Keratinocyte (primary cell): ENCODE measurements around the gene ROMO1. TPM values are rescaled to one million over a fixed set of nuclear protein-coding genes. Genes with fewer than 3 reads are reported as not detected.

ENCODE experiments used
- DNase-seq: peaks from one replicate; pipeline ENCODE4 v3.0.0-alpha.2; 2011; ENCODE audit warnings: low read depth, missing footprints, low spot score
- FAIRE-seq: peaks from 2 replicates; lab custom pipeline; 2011; peaks lifted over from hg19 to GRCh38; lab: Jason Lieb, UNC
- H2AFZ ChIP-seq: 2 replicates; pipeline ENCODE4 v1.6.0; 2012; ENCODE audit warnings: low read length, control low read depth, inconsistent platforms; ENCODE audit not compliant: control insufficient read depth
- H3K27ac ChIP-seq: 2 replicates; pipeline ENCODE4 v1.5.1; 2011; ENCODE audit warnings: low read length; ENCODE audit not compliant: control insufficient read depth, insufficient read depth
- H3K27me3 ChIP-seq: 3 replicates; pipeline ENCODE4 v1.6.0; 2011; ENCODE audit warnings: low read length; ENCODE audit not compliant: control insufficient read depth, insufficient read depth; ENCODE audit errors: extremely low read depth
- H3K36me3 ChIP-seq, 2 experiments: 2 replicates in 1 of 2; 3 replicates in 1 of 2; pipeline ENCODE4 v1.5.1; 2011; ENCODE audit warnings: low read length in 2 of 2, mild to moderate bottlenecking in 1 of 2; ENCODE audit not compliant: control insufficient read depth in 2 of 2, insufficient read depth in 2 of 2; ENCODE audit errors: extremely low read depth in 1 of 2
- H3K4me1 ChIP-seq: 3 replicates; pipeline ENCODE4 v1.5.1; 2011; ENCODE audit warnings: low read length; ENCODE audit not compliant: control insufficient read depth, insufficient read depth; ENCODE audit errors: extremely low read depth
- H3K4me2 ChIP-seq: 3 replicates; pipeline ENCODE4 v1.6.0; 2011; ENCODE audit warnings: low read depth, low read length; ENCODE audit not compliant: control insufficient read depth, insufficient read depth; ENCODE audit errors: extremely low read depth
- H3K4me3 ChIP-seq, 3 experiments: fragments of 200-600 bp in 1 of 3; sonication (generic) in 1 of 3; 2 replicates in 2 of 3; 3 replicates in 1 of 3; pipeline ENCODE4 v1.5.1; 2011 to 2016; ENCODE audit warnings: low read length in 3 of 3, mild to moderate bottlenecking in 3 of 3, control low read depth in 2 of 3, inconsistent platforms in 1 of 3, low read depth in 1 of 3, mixed read lengths in 1 of 3, mixed run types in 1 of 3, moderate library complexity in 1 of 3; ENCODE audit not compliant: control insufficient read depth in 2 of 3, insufficient read depth in 2 of 3; ENCODE audit errors: extremely low read depth in 1 of 3
- H3K79me2 ChIP-seq: 2 replicates; pipeline ENCODE4 v1.6.0; 2012; ENCODE audit warnings: low read length; ENCODE audit not compliant: control insufficient read depth, insufficient read depth
- H3K9ac ChIP-seq: 3 replicates; pipeline ENCODE4 v1.6.0; 2011; ENCODE audit warnings: low read length; ENCODE audit not compliant: control insufficient read depth, insufficient read depth; ENCODE audit errors: extremely low read depth
- H3K9me1 ChIP-seq: 3 replicates; pipeline ENCODE4 v1.6.0; 2011; ENCODE audit warnings: low read length; ENCODE audit not compliant: control insufficient read depth, insufficient read depth; ENCODE audit errors: extremely low read depth
- H3K9me3 ChIP-seq: 2 replicates; pipeline ENCODE4 v1.5.1; 2012; ENCODE audit warnings: low read depth, low read length; ENCODE audit not compliant: control insufficient read depth
- H4K20me1 ChIP-seq: 3 replicates; pipeline ENCODE4 v1.6.0; 2011; ENCODE audit warnings: low read length; ENCODE audit not compliant: control insufficient read depth, insufficient read depth; ENCODE audit errors: extremely low read depth
- EZH2 ChIP-seq: IDR thresholded peaks from one replicate; pipeline ENCODE4 v1.6.1; 2012; ENCODE audit warnings: inconsistent platforms, mild to moderate bottlenecking, low read length, moderate library complexity
- dilution Hi-C: fragments of 300-500 bp; cut with MboI; formaldehyde crosslinking; loops from one replicate; pipeline ENCODE4 v1.7.0; 2020; ENCODE audit warnings: low sequenced_read_pairs; ENCODE audit not compliant: extremely low pct_ligation_motif_present
- polyA plus RNA-seq, 5 experiments: library from polyadenylated mRNA; depleted of rRNA in 3 of 5; stranded (reverse) in 3 of 5; stranded (forward) in 1 of 5; unstranded in 1 of 5; fragments of >200 nt; gene quantifications; 1 replicate in 1 of 5; 2 replicates in 3 of 5; 3 replicates in 1 of 5; pipeline versions ENCODE4 v1.2.1 to v1.2.3, GENCODE V29; 2011 to 2012; ENCODE audit warnings: missing spikeins in 2 of 5, low read depth in 1 of 5, low replicate concordance in 1 of 5
- TF ChIP-seq, protein P1 (sequence below), 3 experiments: IDR thresholded peaks in 1 of 3; conservative IDR thresholded peaks in 1 of 3; optimal IDR thresholded peaks in 1 of 3; 2 replicates in 2 of 3; 3 replicates in 1 of 3; pipeline versions ENCODE3 to v1.5.1; 2011; ENCODE audit warnings: low read length in 3 of 3, mild to moderate bottlenecking in 3 of 3, moderate library complexity in 2 of 3, control low read depth in 1 of 3, inconsistent platforms in 1 of 3; ENCODE audit not compliant: insufficient read depth in 2 of 3; ENCODE audit errors: extremely low read depth in 1 of 3

Gene ROMO1
- polyA plus RNA-seq, 1 donor (not counting 4 experiments of a cell fraction or from before 2014, with no cell fraction given) = 195 TPM

DNA sequence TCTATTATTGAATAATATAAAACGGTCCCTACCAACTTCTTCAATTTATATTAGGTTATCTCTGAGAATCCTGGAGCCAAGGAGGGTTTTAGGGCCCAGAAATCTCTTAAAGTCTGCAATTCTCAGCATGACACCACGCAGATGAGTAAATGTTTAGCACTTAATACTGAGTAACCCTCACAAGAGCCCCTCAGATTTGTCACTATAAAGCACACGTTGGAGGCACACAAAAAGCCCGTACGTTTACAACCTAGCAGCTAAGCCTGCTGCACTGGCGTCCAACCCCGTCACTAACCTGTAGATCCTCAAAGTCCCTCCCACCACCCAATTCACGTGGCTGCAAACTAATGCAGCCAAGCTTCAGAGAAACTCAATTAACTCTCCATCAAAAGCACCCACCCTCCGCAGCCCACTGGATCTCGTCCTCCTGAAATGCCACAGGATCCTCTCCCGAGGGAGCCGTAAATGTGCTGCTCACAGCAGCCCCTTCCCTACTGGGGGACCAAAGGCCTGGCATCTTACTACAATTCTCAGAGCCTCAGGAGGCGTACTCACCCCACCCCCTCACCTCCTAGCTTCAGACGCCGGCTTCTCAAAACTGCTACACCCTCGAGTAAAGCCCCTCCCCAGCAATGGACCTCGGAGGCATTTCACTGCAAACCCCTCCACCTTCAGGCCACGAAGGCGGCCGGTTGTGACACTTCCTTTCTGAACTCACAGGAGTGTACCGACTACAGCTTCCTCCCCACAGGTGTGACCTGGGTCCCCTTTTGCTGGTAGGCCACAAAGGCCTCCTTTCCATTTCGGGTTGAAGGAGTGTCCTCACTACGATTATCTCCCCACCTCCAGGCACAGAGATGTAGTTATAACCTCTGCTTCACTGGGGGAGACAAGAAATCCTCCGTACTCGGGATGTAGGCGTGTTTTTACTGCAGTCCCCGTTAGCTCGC, 35.4 kb upstream of the ROMO1 start:
- H2AFZ ChIP-seq = peak overlapping the region; percentile 76
- FAIRE-seq (no peak), DNase-seq (no peak)
- H3K9ac ChIP-seq = peak overlapping the region; percentile 96
- H3K27me3 ChIP-seq = no peaks in the 10 kb centered on the region
- dilution Hi-C loops = no loop called here
- peaks cover 26% of the 10 kb centered on the region for H4K20me1 ChIP-seq
- H3K9me3 ChIP-seq = no peaks in the 10 kb centered on the region
- H3K36me3 ChIP-seq = no peaks in the 10 kb centered on the region
- H3K4me2 ChIP-seq = peak overlapping the region; percentile 99
- H3K4me1 ChIP-seq = peaks cover 36% of the 10 kb centered on the region
- peaks cover 60% of the 10 kb centered on the region for H3K79me2 ChIP-seq
- H3K9me1 ChIP-seq = no peaks in the 10 kb centered on the region
- peak overlapping the region; percentile 92 for H3K27ac ChIP-seq
- peak overlapping the region; percentile 77 to 89 (median 77) for H3K4me3 ChIP-seq
- TF ChIP-seq, protein P1, sequence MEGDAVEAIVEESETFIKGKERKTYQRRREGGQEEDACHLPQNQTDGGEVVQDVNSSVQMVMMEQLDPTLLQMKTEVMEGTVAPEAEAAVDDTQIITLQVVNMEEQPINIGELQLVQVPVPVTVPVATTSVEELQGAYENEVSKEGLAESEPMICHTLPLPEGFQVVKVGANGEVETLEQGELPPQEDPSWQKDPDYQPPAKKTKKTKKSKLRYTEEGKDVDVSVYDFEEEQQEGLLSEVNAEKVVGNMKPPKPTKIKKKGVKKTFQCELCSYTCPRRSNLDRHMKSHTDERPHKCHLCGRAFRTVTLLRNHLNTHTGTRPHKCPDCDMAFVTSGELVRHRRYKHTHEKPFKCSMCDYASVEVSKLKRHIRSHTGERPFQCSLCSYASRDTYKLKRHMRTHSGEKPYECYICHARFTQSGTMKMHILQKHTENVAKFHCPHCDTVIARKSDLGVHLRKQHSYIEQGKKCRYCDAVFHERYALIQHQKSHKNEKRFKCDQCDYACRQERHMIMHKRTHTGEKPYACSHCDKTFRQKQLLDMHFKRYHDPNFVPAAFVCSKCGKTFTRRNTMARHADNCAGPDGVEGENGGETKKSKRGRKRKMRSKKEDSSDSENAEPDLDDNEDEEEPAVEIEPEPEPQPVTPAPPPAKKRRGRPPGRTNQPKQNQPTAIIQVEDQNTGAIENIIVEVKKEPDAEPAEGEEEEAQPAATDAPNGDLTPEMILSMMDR (optimal IDR thresholded peaks at IDR 0.05 in 1 of 3, IDR thresholded peaks at IDR 0.05 in 1 of 3, conservative IDR thresholded peaks at IDR 0.05 in 1 of 3; ENCODE audit: extremely low read depth in 1 of 3, insufficient read depth in 2 of 3, low read length in 3 of 3) = no peak

DNA sequence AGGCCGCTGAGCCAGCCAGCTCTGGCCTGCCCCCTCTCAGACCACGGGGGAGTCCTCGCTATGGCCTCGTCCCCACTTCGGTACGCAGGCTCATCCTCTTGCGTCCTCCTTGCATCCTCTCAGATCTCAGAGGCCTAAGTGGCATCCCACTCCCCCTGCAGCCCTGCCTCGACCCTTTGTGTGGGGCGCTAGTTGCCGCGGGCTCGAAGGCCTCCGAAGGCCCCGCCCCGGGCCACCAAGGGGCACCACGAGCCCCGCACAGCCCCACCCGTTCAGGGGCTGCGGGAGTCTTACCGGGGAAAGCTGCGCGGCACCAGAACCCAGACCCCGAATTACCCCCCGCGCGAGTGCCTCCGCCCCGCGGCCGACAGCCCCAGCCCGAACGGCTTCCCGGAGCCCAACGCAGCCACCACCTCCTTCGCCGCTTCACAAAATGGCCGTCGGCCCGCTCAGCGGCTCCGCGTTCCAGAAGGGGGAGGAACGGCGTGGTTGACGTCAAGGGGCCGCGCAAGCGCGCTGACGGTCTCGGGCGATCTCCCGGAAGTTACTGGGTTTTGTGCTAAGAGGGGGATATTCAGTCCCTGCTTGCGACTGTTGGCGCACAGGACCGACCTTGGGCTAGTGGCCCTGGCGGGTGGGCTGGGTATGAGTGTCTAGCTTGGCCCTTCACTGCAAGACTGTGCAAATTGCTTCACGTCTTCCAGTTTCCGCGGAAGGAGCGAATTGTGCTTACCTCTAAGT, 34.6 kb upstream of the ROMO1 start, which contains the start of the genes CPNE1 and RBM12:
Gene CPNE1, minus strand, starts transcription at position 435 of the 741 bp plus-strand sequence. CDS start 31,977 bp downstream, outside the sequence.
Gene RBM12, minus strand, starts transcription at position 435 of the 741 bp plus-strand sequence. CDS start 9,578 bp downstream, outside the sequence.
- Histone ChIP-seq H4K20me1 (peaks cover 24% of the 10 kb centered on the region), H3K27ac (peak within 1 kb of the TSS; percentile 92), H3K4me3 (peak within 1 kb of the TSS; percentile 77 to 89 (median 77)), H2AFZ (peak within 1 kb of the TSS; percentile 98), H3K27me3 (no peaks in the 10 kb centered on the region), H3K79me2 (peaks cover 52% of the 10 kb centered on the region), H3K9me3 (no peaks in the 10 kb centered on the region), H3K9ac (peak within 1 kb of the TSS; percentile 96), H3K36me3 (peaks cover 4 to 7% of the 10 kb centered on the region in 2 experiments), H3K4me1 (peaks cover 36% of the 10 kb centered on the region), H3K9me1 (no peaks in the 10 kb centered on the region), H3K4me2 (peak within 1 kb of the TSS; percentile 99)
- dilution Hi-C loops = no loop called here
- TF ChIP-seq, protein P1 (optimal IDR thresholded peaks at IDR 0.05 in 1 of 3, IDR thresholded peaks at IDR 0.05 in 1 of 3, conservative IDR thresholded peaks at IDR 0.05 in 1 of 3; ENCODE audit: extremely low read depth in 1 of 3, insufficient read depth in 2 of 3, low read length in 3 of 3) = no peak
- TF ChIP-seq EZH2 = no peak
- DNase-seq (peak; percentile 53), FAIRE-seq (peak; percentile 53)
